Measurements from ENCODE around the gene CRIM1. TPM values are rescaled to one million over a fixed set of nuclear protein-coding genes. Genes with fewer than 3 reads are reported as not detected.

CRIM1 gene
- total and polyA plus RNA-seq, 2 experiments from 2014 or later, result 10.5 to 36.4 TPM

GRCh38 chr2:36416370-36417165, 61.0 kb downstream of the CRIM1 start (continued):
- TF ChIP-seq EZH2 (IDR thresholded peaks at IDR 0.05; ENCODE audit: low read depth, unreplicated experiment), result no peak
- no peak for TF ChIP-seq REST (IDR thresholded peaks at IDR 0.05; ENCODE audit: unreplicated experiment)
- no peak for TF ChIP-seq CTCF (conservative IDR thresholded peaks at IDR 0.05; ENCODE audit: low read depth in 2 of 2)
- TF ChIP-seq NANOG (IDR thresholded peaks at IDR 0.05; ENCODE audit: borderline replicate concordance), result no peak
- no peak for TF ChIP-seq POLR2AphosphoS5 (IDR thresholded peaks at IDR 0.05; ENCODE audit: low read depth)

GRCh38 chr2:36420569-36421181, 65.1 kb downstream of the CRIM1 start:
- Mint-ChIP-seq H3K36me3 (ENCODE audit: low read depth) (peaks cover 8% of the 10 kb centered on the region; the same call in 2 of the 3 replicates), H3K27ac (peak overlapping the region; percentile 96), H3K27me3 (ENCODE audit: insufficient read depth, low read depth, poor library complexity) (peaks cover 3% of the 10 kb centered on the region), H3K9me3 (no peaks in the 10 kb centered on the region), H3K4me1 (peaks cover 76% of the 10 kb centered on the region), H3K4me3 (no peak overlapping the region)
- H2AFZ ChIP-seq, result no peak overlapping the region
- H3K4me3 ChIP-seq, result no peak overlapping the region
- no peaks in the 10 kb centered on the region; the same call in 1 of the 2 replicates for H4K20me1 ChIP-seq (replicated peaks; ENCODE audit: insufficient read depth)
- H3F3A ChIP-seq (replicated peaks; ENCODE audit: low read depth), result no peaks in the 10 kb centered on the region
- H3K27ac ChIP-seq (ENCODE audit: low read depth), result peak overlapping the region; percentile 7
- peaks cover 98% of the 10 kb centered on the region for H3K79me2 ChIP-seq (replicated peaks; ENCODE audit: insufficient read depth)
- peaks cover 72% of the 10 kb centered on the region for H3K4me1 ChIP-seq (ENCODE audit: insufficient read depth)
- no peaks in the 10 kb centered on the region for H3K27me3 ChIP-seq (ENCODE audit: insufficient read depth)
- no peak for DNase-seq (ENCODE audit: low spot score)
- 0 out of 2 replicates have a peak, but pooled peaks cover 7% of the 10 kb centered on the region for H3K9me2 ChIP-seq (ENCODE audit: insufficient read depth)
- no peaks in the 10 kb centered on the region for H3K36me3 ChIP-seq (ENCODE audit: insufficient read depth)
- peak; percentile 64 for ATAC-seq
- H3K4me2 ChIP-seq, result peak overlapping the region; percentile 30
- no peak for TF ChIP-seq ETS1 (IDR thresholded peaks at IDR 0.05)
- no peak for TF ChIP-seq ZNF462 (CRISPR knock-in tag; IDR thresholded peaks at IDR 0.05)
- TF ChIP-seq JUNB (IDR thresholded peaks at IDR 0.05; ENCODE audit: unreplicated experiment), result no peak
- TF ChIP-seq EZH2 (IDR thresholded peaks at IDR 0.05; ENCODE audit: low read depth, unreplicated experiment), result no peak
- TF ChIP-seq STAT1 (IDR thresholded peaks at IDR 0.05; ENCODE audit: unreplicated experiment), result no peak
- TF ChIP-seq POLR2AphosphoS5 (IDR thresholded peaks at IDR 0.05; ENCODE audit: low read depth), result no peak
- TF ChIP-seq CREB1 (CRISPR knock-in tag; IDR thresholded peaks at IDR 0.05; ENCODE audit: low read depth), result no peak
